NB4 (cell line): ENCODE measurements around the gene EHMT1.
"Not testable (repeated sequence)": the region's sequence is repeated elsewhere in the genome, so short reads cannot be mapped to it uniquely, and the experiment has no call there.

ENCODE experiments used
- DNase-seq: peaks from one replicate; pipeline ENCODE4 v3.0.0; 2010; ENCODE audit warnings: low read depth
- H3K4me3 ChIP-seq: one replicate; pipeline ENCODE4 v1.5.1; 2011; ENCODE audit warnings: mild to moderate bottlenecking, low read depth, low read length, moderate library complexity
- CTCF ChIP-seq: IDR thresholded peaks from one replicate; pipeline ENCODE4 v1.5.1; 2012; ENCODE audit warnings: low read depth, low read length
- MAX ChIP-seq: IDR thresholded peaks from 2 replicates; pipeline ENCODE4 v1.6.1; 2011; ENCODE audit warnings: low read depth, low read length
- MYC ChIP-seq: IDR thresholded peaks from 2 replicates; pipeline ENCODE4 v1.6.1; 2011; ENCODE audit warnings: low read depth, low read length
- POLR2A ChIP-seq: IDR thresholded peaks from 2 replicates; pipeline ENCODE4 v1.6.1; 2011; ENCODE audit warnings: mild to moderate bottlenecking; ENCODE audit not compliant: insufficient read length; ENCODE audit errors: extremely low read depth

EHMT1 gene

DNA sequence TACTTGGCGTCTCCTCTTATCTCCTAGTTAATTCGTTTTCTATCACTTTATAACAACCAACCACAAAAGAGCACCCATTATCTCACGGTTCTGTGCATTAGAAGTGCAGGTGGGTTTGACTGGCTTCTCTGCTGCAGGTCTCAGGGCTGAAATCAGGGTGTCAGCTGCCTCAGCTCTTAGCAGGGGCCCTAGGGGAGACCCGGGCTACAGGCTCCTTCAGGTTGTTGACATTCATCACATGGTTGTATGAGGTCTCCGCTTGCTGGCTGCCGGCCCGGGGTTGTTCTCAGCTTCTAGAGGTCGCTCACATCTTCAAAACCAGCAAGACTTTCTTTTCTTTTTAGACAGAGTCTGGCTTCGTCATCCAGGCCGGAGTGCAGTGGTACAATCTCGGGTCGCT is 25.6 kb upstream of the EHMT1 start:
- TF ChIP-seq CTCF (no peak), MAX (no peak), MYC (no peak), POLR2A (no peak)
- no peak for DNase-seq
- no peak overlapping the region for H3K4me3 ChIP-seq

DNA sequence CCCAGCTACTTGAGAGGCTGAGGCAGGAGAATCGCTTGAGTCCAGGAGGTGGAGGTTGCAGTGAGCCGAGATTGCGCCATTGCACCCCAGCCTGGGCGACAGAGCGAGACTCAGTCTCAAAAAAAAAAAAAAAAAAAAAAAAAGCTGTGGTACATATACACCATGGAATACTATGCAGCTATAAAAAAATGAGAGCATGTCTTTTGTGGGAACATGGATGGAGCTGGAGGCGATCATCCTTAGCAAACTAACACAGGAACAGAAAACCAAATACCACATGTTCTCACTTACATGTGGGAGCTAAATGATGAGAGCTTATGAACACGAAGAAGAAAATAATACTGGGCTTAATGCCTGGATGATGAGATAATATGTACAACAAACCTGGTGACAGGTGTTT is 22.2 kb upstream of the EHMT1 start:
- not testable (repeated sequence) for H3K4me3 ChIP-seq

DNA sequence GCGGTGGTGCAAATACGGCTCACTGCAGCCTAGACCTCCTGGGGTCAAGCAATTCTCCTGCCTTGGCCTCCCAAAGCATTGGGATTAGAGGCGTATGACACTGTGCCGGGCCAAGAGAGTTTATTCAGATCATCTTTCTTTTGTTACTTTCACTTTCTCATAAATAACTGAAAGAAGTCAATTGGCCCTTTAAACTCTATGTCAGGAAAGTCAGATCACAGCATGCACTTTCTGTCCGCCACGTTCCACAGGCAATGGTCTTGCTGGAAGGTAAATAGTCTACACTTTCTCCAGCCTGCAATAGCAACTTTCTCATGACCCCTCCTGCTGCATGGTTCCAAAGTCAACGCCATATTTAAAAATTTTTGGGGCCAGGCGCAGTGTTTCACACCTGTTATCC is 19.9 kb upstream of the EHMT1 start:
- TF ChIP-seq MYC (no peak), CTCF (no peak), MAX (no peak), POLR2A (no peak)
- DNase-seq, result no peak
- no peak overlapping the region for H3K4me3 ChIP-seq

More for the DNA sequence above, 22.2 kb upstream of the EHMT1 start:
- DNase-seq, result not testable (repeated sequence)

GRCh38 chr9:137602661-137603060 is 16.1 kb upstream of the EHMT1 start:
- no peak overlapping the region for H3K4me3 ChIP-seq
- TF ChIP-seq POLR2A, result no peak
- TF ChIP-seq MYC, result 0 out of 2 replicates have a peak, but pooled peaks have one; percentile 23
- peak; percentile 67 for TF ChIP-seq MAX
- DNase-seq, result peak; percentile 62

GRCh38 chr9:137603879-137604278 is 14.9 kb upstream of the EHMT1 start:
- DNase-seq, result no peak
- H3K4me3 ChIP-seq, result no peak overlapping the region
- TF ChIP-seq POLR2A (no peak), CTCF (no peak), MAX (no peak), MYC (no peak)

DNA sequence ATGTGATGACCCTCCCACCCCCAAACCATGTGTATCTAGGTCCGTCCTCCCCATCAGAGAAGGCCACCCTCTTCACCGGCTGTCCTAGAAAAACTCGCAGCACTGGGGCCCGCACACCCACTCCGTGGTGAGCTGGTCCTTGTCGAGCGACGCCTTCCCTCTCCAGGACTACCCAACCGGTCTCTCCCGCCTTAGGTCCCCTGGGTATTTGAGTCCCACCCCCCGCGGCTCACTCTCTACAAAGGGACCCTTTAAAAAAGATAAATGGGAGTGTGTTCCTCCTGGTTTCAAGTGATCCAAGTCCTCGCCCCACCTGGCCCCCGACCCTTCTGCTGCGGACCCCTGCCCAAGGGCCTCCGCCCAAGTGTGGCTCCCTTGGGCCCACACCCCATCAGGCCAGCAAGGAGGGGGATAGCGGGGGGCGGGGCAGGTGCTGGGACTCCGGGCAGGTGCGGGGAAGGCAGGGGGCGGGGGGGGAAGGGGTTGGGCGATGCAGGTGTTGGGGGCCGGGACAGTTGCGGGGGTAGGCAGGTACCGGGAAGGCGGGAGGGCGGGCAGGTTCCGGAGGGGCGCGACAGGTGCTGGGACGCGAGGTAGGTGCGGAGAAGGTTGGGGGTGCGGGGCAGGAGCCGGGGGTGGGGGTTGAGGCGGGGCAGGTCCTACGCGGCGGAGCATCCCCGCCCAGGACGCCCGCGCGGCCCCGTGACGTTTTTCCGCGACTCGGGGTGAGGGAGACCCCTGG is 14.3 kb upstream of the EHMT1 start:
- no peak overlapping the region for H3K4me3 ChIP-seq
- no peak for TF ChIP-seq MYC
- no peak for TF ChIP-seq POLR2A
- TF ChIP-seq CTCF, result no peak
- TF ChIP-seq MAX, result no peak
- peak; percentile 41 for DNase-seq
